Mesendoderm (in vitro differentiated cells): ENCODE data around the gene SYNPO.
A peak's percentile ranks its signal among the peaks of the same experiment; 100 is the strongest.

ENCODE experiments used
- DNase-seq: peaks from one replicate; pipeline ENCODE4 v3.0.0; 2013
- H2AK5ac ChIP-seq: 2 replicates; pipeline ENCODE4 v1.6.1; 2013; ENCODE audit warnings: low read length, inconsistent platforms
- H2BK120ac ChIP-seq: 2 replicates; pipeline ENCODE4 v1.6.1; 2013; ENCODE audit warnings: low read depth, mild to moderate bottlenecking, low read length, moderate library complexity, mixed read lengths
- H2BK15ac ChIP-seq: replicated peaks from 2 replicates; pipeline ENCODE4 v1.6.1; 2013; ENCODE audit warnings: low read depth, mild to moderate bottlenecking, moderate library complexity
- H2BK5ac ChIP-seq: 2 replicates; pipeline ENCODE4 v1.6.1; 2013; ENCODE audit warnings: low read length, inconsistent platforms
- H3K18ac ChIP-seq: 2 replicates; pipeline ENCODE4 v1.6.1; 2013; ENCODE audit warnings: mild to moderate bottlenecking, low read length, mixed read lengths
- H3K23ac ChIP-seq: one replicate; pipeline ENCODE4 v1.6.1; 2013; ENCODE audit warnings: low read length
- H3K27ac ChIP-seq: 2 replicates; pipeline ENCODE4 v1.5.1; 2013; ENCODE audit warnings: low read depth, mild to moderate bottlenecking, inconsistent platforms, low read length, moderate library complexity
- H3K27me3 ChIP-seq: 2 replicates; pipeline ENCODE4 v1.6.1; 2013; ENCODE audit warnings: low read length, control low read depth, mild to moderate bottlenecking, inconsistent platforms; ENCODE audit not compliant: insufficient read depth, poor library complexity
- H3K36me3 ChIP-seq: 2 replicates; pipeline ENCODE4 v1.6.1; 2013; ENCODE audit warnings: low read length, inconsistent platforms; ENCODE audit not compliant: control insufficient read depth, insufficient read depth
- H3K4ac ChIP-seq: one replicate; pipeline ENCODE4 v1.6.1; 2013; ENCODE audit warnings: low read depth, mild to moderate bottlenecking, low read length, moderate library complexity
- H3K4me1 ChIP-seq: 2 replicates; pipeline ENCODE4 v1.6.1; 2013; ENCODE audit warnings: low read depth, low read length, inconsistent platforms; ENCODE audit not compliant: control insufficient read depth
- H3K4me2 ChIP-seq: 2 replicates; pipeline ENCODE4 v1.6.1; 2013; ENCODE audit warnings: low read length
- H3K4me3 ChIP-seq: 2 replicates; pipeline ENCODE4 v1.5.1; 2013; ENCODE audit warnings: mild to moderate bottlenecking, low read length
- H3K56ac ChIP-seq: one replicate; pipeline ENCODE4 v1.6.1; 2013; ENCODE audit warnings: low read length
- H3K79me1 ChIP-seq: 2 replicates; pipeline ENCODE4 v1.6.1; 2013; ENCODE audit warnings: low read length, inconsistent platforms
- H3K79me2 ChIP-seq: 2 replicates; pipeline ENCODE4 v1.6.1; 2013; ENCODE audit warnings: mild to moderate bottlenecking, low read length; ENCODE audit not compliant: control insufficient read depth, insufficient read depth
- H3K9ac ChIP-seq: 2 replicates; pipeline ENCODE4 v1.6.1; 2013; ENCODE audit warnings: low read length, inconsistent platforms
- H4K5ac ChIP-seq: one replicate; pipeline ENCODE4 v1.6.1; 2013; ENCODE audit warnings: low read length
- H4K8ac ChIP-seq: one replicate; pipeline ENCODE4 v1.6.1; 2013; ENCODE audit warnings: low read depth, mild to moderate bottlenecking, control low read depth, low read length, moderate library complexity
- WGBS: extraction: QIAGEN DNeasy Blood & Tissue Kit; methylation state at CpG from one replicate; pipeline ENCODE4 v1.1.7; 2013; ENCODE audit warnings: low lambda C conversion rate, missing lambda C conversion rate; ENCODE audit not compliant: insufficient coverage; ENCODE audit errors: extremely low coverage; 5-methylcytosine and 5-hydroxymethylcytosine counted together

SYNPO gene

GRCh38 chr5:150651924-150652671 lies 11.6 kb downstream of the SYNPO start:
- H3K56ac ChIP-seq = no peak overlapping the region
- no peak overlapping the region for H3K4ac ChIP-seq
- no peaks in the 10 kb centered on the region for H3K79me2 ChIP-seq
- no peaks in the 10 kb centered on the region for H3K27me3 ChIP-seq
- H3K18ac ChIP-seq = no peak overlapping the region
- no peak overlapping the region for H4K5ac ChIP-seq
- H3K27ac ChIP-seq = no peak overlapping the region
- H4K8ac ChIP-seq = no peak overlapping the region
- H2BK15ac ChIP-seq = no peak overlapping the region
- H2BK5ac ChIP-seq = no peak overlapping the region
- H3K9ac ChIP-seq = no peak overlapping the region
- H2AK5ac ChIP-seq = no peak overlapping the region
- H3K79me1 ChIP-seq = no peaks in the 10 kb centered on the region
- H3K4me2 ChIP-seq = no peak overlapping the region
- H2BK120ac ChIP-seq = no peak overlapping the region
- no CpG with 5 or more reads among the region's 13 CpGs for WGBS
- no peak for DNase-seq
- H3K4me1 ChIP-seq = peaks cover 6% of the 10 kb centered on the region
- no peaks in the 10 kb centered on the region for H3K36me3 ChIP-seq
- H3K4me3 ChIP-seq = no peak overlapping the region
- no peak overlapping the region for H3K23ac ChIP-seq

GRCh38 chr5:150653145-150653761 lies 12.8 kb downstream of the SYNPO start:
- WGBS = no CpG with 5 or more reads among the region's 5 CpGs
- Histone ChIP-seq H3K36me3 (no peaks in the 10 kb centered on the region), H3K27me3 (no peaks in the 10 kb centered on the region), H3K18ac (no peak overlapping the region), H3K79me1 (no peaks in the 10 kb centered on the region), H4K5ac (no peak overlapping the region), H3K4me3 (no peak overlapping the region), H3K27ac (no peak overlapping the region), H2BK5ac (no peak overlapping the region), H3K4me1 (peaks cover 6% of the 10 kb centered on the region), H4K8ac (no peak overlapping the region), H2BK15ac (no peak overlapping the region), H2BK120ac (no peak overlapping the region), H2AK5ac (no peak overlapping the region), H3K4me2 (no peak overlapping the region), H3K4ac (no peak overlapping the region), H3K56ac (no peak overlapping the region), H3K23ac (no peak overlapping the region), H3K9ac (no peak overlapping the region), H3K79me2 (no peaks in the 10 kb centered on the region)
- no peak for DNase-seq

- Histone ChIP-seq H4K8ac (no peak overlapping the region), H2BK15ac (no peak overlapping the region), H2BK120ac (no peak overlapping the region), H3K27me3 (no peaks in the 10 kb centered on the region), H2AK5ac (no peak overlapping the region), H3K4me3 (no peak overlapping the region), H3K56ac (no peak overlapping the region), H3K4me2 (no peak overlapping the region), H3K4me1 (peaks cover 6% of the 10 kb centered on the region), H3K79me2 (no peaks in the 10 kb centered on the region), H3K27ac (no peak overlapping the region), H3K4ac (no peak overlapping the region), H3K23ac (no peak overlapping the region), H3K9ac (no peak overlapping the region), H3K79me1 (no peaks in the 10 kb centered on the region), H3K36me3 (no peaks in the 10 kb centered on the region), H3K18ac (no peak overlapping the region), H4K5ac (no peak overlapping the region), H2BK5ac (no peak overlapping the region)
- no peak for DNase-seq
- WGBS = no CpG with 5 or more reads among the region's 2 CpGs
These were observed 13.5 kb downstream of the SYNPO start for GRCh38 chr5:150653762-150654556.

- Histone ChIP-seq H3K56ac (no peak overlapping the region), H3K18ac (no peak overlapping the region), H2AK5ac (no peak overlapping the region), H3K79me2 (no peaks in the 10 kb centered on the region), H3K4me1 (peaks cover 6% of the 10 kb centered on the region), H2BK15ac (no peak overlapping the region), H3K4me3 (no peak overlapping the region), H3K23ac (no peak overlapping the region), H3K9ac (no peak overlapping the region), H2BK5ac (no peak overlapping the region), H3K79me1 (no peaks in the 10 kb centered on the region), H3K4ac (no peak overlapping the region), H3K27ac (no peak overlapping the region), H2BK120ac (no peak overlapping the region), H3K36me3 (no peaks in the 10 kb centered on the region), H4K8ac (no peak overlapping the region), H3K27me3 (no peaks in the 10 kb centered on the region), H3K4me2 (no peak overlapping the region), H4K5ac (no peak overlapping the region)
- no peak for DNase-seq
- no CpG with 5 or more reads among the region's 3 CpGs for WGBS
These were observed 14.8 kb downstream of the SYNPO start for GRCh38 chr5:150655221-150655620.

GRCh38 chr5:150656191-150657132 lies 16.0 kb downstream of the SYNPO start:
- H4K5ac ChIP-seq = no peak overlapping the region
- peak overlapping the region; percentile 95 for H3K56ac ChIP-seq
- no peaks in the 10 kb centered on the region for H3K79me1 ChIP-seq
- H2BK15ac ChIP-seq = no peak overlapping the region
- H3K27me3 ChIP-seq = no peaks in the 10 kb centered on the region
- no peak overlapping the region for H2BK120ac ChIP-seq
- H2BK5ac ChIP-seq = no peak overlapping the region
- no peaks in the 10 kb centered on the region for H3K36me3 ChIP-seq
- peak overlapping the region; percentile 60 for H3K4me3 ChIP-seq
- H3K23ac ChIP-seq = no peak overlapping the region
- peak overlapping the region; percentile 94 for H3K9ac ChIP-seq
- no peak overlapping the region for H2AK5ac ChIP-seq
- peak; percentile 77 for DNase-seq
- H3K79me2 ChIP-seq = no peaks in the 10 kb centered on the region
- H3K4ac ChIP-seq = peak overlapping the region; percentile 92
- H4K8ac ChIP-seq = peak overlapping the region; percentile 70
- no peak overlapping the region for H3K27ac ChIP-seq
- H3K4me2 ChIP-seq = peak overlapping the region; percentile 79
- peaks cover 4% of the 10 kb centered on the region for H3K4me1 ChIP-seq
- WGBS = no CpG with 5 or more reads among the region's 99 CpGs
- peak overlapping the region; percentile 80 for H3K18ac ChIP-seq
